ENCODE measurements around the gene NT5DC2.

NT5DC2 gene

GRCh38 chr3:52487788-52488691 is 45.6 kb downstream of the NT5DC2 start:
- no peak for DNase-seq

GRCh38 chr3:52487050-52487787 is 46.4 kb downstream of the NT5DC2 start:
- DNase-seq = no peak

- DNase-seq = no peak
These were observed 48.8 kb downstream of the NT5DC2 start for GRCh38 chr3:52484680-52485461.

- DNase-seq = no peak
These were observed 49.9 kb downstream of the NT5DC2 start for GRCh38 chr3:52483577-52484381.

- DNase-seq = no peak
These were observed 50.6 kb downstream of the NT5DC2 start for GRCh38 chr3:52483081-52483480.

GRCh38 chr3:52481819-52482521 is 51.7 kb downstream of the NT5DC2 start:
- DNase-seq = no peak

- no peak for DNase-seq
These were observed 52.6 kb downstream of the NT5DC2 start for GRCh38 chr3:52480768-52481715.

GRCh38 chr3:52479877-52480575 is 53.6 kb downstream of the NT5DC2 start:
- no peak for DNase-seq

- DNase-seq = no peak
These were observed 54.4 kb downstream of the NT5DC2 start for GRCh38 chr3:52479037-52479876.

GRCh38 chr3:52477796-52478095 is 55.9 kb downstream of the NT5DC2 start:
- no peak for DNase-seq

GRCh38 chr3:52477076-52477795 is 56.4 kb downstream of the NT5DC2 start:
- DNase-seq = no peak
